Measurements from ENCODE around the gene CCDC112.

The CCDC112 gene, protein sequence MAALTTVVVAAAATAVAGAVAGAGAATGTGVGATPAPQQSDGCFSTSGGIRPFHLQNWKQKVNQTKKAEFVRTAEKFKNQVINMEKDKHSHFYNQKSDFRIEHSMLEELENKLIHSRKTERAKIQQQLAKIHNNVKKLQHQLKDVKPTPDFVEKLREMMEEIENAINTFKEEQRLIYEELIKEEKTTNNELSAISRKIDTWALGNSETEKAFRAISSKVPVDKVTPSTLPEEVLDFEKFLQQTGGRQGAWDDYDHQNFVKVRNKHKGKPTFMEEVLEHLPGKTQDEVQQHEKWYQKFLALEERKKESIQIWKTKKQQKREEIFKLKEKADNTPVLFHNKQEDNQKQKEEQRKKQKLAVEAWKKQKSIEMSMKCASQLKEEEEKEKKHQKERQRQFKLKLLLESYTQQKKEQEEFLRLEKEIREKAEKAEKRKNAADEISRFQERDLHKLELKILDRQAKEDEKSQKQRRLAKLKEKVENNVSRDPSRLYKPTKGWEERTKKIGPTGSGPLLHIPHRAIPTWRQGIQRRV

DNA sequence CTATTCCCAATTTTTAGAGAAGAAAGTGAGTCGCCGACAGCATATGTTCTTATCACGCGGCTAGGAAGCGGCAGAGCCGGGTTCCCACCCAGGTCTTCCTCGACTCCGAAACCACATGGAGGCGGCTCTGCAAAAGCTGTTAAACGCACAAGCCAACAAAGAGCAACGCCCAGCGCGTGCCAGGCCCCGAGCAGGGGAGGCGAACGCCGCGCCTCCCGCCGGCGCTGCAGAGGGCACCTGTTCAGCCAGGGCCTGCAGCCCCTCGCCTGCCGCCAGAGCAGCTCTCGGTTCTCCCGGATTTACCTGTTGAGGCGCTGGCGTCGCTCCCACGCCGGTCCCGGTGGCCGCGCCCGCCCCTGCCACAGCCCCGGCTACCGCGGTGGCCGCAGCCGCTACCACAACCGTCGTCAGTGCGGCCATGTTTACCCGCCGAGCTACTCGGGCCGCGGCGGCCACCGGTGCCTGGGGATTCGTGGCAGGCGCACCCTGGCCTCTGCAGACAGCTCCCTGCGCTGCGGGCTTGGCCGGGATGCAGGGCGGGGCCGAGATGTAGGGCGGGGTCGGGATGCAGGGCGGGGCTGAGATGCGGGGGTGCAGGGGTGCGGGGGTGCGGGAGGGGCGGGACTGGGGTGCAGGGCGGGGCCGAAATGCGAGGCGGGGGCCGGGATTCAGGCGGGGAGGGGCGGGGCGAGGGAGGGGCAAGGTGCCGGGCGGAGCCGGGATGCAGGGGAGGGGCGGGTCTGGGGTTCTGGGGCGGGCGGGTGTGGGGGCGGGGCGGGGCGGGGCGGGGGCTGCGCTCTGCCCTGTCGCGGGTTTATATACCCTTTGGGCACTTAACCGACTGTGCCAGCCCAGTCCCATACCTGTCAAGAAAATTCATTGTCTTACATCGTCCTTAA, at the start of gene CCDC112:
Gene CCDC112 (minus strand): TSS at position 531 of the 899 bp plus-strand sequence. CDS start 111 bp downstream, at position 420.
- DNase-seq (ENCODE audit: low spot score) = peak; percentile 87

DNA sequence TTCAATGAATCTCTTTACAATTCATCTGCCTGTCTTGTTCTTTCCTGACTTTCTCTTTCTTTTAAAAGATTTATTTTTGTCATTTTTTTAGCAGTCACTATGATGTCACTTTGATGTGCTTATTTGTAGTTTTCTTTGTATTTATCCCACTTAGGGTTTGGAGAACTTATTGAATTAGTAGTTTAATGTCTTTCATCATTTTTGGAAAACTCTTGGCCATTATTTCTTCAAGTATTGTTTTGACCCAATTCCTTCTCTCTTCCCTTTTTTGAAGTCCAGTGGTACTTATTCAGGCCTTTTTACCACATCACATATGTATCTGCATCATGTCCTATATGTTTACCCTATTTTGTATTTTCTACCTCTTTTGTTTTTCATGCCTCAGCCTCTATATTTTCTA, 48.9 kb upstream of the CCDC112 start:
- DNase-seq (ENCODE audit: low spot score) = no peak

DNA sequence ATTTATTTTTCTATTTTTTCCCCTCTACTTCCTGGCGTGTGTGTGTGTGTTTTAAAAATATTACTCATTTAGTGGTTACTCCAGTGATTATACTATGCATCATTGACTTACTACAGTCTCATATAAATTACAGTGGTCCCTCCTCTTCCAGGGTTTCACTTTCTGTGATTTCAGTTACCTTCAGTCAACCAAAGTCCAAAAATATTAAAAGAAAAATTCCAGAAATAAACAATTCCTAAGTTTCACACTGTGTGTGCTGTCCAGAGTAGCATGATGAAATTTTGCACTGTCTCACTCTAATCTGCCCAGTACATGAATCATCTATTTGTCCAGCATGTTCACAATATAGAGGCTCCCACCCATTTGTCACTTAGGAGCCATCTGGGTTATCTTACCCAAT, 47.4 kb upstream of the CCDC112 start:
- DNase-seq (ENCODE audit: low spot score) = peak; percentile 45

DNA sequence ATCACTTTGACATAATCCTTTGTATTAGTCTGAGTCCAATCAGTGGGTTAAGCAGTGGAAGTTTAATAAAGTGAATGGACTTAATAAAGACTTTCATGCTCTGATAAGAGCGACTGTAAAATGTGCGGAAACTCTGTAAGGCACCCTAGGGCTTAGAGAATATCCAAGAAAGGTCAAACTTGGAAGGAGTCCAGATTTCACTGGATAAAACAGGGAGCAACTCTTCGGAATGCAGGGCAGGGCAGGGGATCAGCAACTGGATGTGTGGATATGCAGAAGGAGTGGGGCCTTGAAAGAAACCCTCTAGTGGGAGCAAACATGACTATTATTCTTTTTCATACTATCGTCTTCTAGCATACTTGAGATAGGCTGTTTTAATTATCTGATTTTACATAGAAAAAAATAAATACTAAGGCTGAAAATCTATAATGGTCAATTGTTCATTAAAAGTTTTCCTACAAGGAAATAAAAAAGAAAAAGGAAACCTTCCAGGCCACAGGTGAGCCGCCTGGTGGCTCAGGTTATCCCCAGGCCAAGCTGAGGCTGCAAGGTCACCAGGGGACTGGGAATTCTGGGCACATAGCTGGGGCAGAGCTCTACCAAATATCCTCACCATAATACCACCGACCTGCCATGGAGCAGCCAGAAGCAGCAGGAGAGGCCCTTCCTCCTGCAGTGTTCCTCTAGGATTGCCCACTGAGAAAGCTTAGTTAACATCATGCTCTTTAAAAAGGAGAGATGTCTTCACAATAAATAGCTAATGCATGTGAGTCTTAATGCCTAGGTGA, 46.3 kb upstream of the CCDC112 start:
- no peak for DNase-seq (ENCODE audit: low spot score)

DNA sequence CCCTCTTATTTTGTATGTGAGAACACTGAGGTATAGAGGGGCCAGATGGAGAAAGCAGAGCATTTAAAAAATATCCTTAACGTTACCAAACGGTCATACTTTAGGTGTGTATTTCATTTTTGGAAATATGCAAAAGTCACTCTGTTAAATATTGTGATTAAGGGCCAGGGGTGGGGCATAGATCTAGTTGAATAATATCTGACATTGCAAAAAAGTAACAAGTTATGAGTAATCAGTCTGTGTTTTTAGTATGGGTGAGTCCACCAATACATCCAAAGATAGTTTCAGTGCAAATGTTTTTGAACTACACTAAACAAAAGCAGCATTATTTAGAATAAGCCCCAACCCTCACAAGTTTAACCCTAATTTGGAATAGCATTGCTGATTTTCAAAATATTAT, 45.3 kb upstream of the CCDC112 start:
- DNase-seq (ENCODE audit: low spot score) = no peak

DNA sequence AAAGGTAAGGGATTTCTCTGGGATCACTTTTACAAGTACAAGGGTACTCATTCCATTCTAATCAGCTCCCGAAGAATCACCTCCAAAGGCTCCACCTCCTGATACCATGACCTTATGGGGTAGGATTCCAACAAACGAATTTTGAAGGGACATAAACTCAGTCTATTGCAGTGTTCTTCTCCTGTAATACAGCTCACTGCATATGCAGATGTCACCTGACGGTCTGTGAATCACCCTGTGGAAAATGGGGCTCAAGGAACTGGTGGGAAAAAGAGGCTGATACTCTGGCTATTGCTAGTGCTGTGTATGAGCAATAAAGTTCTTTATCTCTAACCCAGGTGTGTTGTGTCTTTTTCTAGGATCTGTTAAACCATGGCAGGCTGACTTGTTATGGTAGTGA, 42.4 kb upstream of the CCDC112 start:
- no peak for DNase-seq (ENCODE audit: low spot score)

DNA sequence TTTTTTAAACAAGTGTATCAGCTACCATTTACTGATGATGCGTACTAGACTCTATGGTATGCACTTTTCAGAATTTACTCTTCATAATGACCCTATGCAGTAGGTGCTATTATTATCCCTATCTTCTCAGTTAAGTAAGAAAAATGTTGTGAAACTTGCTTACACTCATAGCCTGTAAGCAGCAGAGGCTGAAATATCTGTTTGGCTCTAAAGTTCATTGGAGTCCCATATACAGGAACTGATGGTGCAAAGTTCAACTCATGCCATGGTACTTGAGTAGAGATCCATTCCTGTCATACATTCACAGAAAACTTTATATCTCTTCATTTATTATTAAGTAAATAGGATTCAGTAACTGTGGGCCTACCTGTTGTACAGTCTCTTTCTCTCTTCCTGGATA, 41.4 kb upstream of the CCDC112 start:
- no peak for DNase-seq (ENCODE audit: low spot score)

DNA sequence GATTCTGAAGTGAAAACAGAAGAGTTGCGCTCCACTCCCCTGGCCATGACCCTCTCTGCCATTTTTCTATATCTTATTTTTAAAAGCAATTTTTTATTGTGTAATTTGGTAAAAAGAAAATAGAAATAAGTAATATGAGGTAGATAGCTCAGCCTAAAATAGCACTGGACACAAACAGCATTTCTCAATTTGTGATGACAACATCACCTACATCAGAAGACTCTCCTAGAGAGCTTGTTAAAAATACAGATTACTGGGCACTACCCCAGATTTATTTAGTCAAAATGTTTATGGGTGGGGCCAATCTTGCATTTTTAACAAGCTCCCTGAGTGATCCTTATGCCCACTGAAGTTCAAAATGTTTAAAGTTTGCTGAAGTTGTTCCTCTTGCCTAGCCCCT, 40.5 kb upstream of the CCDC112 start:
- DNase-seq (ENCODE audit: low spot score) = no peak

DNA sequence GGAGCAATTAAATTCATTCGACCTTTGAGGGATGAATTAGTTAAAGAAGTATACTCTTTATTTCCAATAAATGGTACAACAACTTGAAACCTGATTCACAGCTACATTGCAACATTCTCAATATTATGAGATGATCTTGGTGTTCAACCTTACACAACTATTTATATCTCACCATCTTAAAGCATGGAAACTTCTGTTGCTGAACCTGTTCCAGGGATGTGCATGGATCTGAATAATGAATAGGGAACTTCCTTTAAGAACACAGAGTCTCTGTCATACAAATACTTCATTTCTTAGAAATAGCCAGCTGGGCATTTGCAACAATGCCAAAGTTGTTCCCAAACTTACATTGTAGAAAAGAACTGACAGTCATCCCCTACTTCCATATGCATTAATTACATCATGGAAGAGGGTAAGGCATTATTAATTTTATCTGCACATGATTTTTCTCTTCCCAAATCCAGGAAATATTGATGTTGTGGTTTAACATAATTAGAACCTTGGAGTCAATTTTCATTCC, 39.8 kb upstream of the CCDC112 start:
- no peak for DNase-seq (ENCODE audit: low spot score)

DNA sequence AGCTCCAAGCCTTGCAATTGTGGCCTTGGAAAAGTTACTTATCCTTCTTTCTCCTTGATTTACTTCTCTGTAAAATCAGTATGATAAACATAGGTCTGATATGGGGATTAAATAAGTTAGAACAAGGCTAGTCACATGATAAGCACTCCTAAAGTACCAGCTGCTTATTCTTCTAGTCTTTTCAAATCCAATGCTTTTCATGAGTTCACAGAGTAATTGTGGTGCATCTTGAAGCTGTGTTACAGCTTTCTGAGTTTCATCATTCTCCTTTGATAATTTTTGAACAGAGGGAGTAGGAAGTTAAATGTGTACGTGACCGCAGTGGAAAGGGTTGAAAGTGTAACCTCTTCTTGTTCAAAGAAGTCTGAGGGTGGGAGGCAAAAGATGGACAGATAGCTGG, 38.8 kb upstream of the CCDC112 start:
- DNase-seq (ENCODE audit: low spot score) = no peak

DNA sequence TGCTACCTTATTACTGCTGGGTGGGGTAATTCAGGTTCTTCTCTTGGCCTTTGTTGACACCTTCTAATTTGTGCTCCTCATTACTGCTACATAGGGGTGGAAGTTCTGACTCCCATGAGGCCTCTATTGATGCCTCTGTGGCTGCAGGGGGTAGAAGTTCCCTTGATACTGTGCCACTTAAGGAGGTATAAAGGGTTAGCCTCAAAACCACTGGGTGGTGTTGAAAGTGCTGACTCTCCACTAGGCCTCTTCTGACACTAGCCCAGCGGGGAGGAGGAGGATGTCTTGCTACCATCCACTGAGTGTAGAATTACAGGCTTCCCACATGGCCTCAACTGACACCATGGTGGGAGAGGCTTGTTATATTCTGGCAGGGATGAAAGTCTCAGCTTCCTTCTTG, 36.7 kb upstream of the CCDC112 start:
- no peak for DNase-seq (ENCODE audit: low spot score)

DNA sequence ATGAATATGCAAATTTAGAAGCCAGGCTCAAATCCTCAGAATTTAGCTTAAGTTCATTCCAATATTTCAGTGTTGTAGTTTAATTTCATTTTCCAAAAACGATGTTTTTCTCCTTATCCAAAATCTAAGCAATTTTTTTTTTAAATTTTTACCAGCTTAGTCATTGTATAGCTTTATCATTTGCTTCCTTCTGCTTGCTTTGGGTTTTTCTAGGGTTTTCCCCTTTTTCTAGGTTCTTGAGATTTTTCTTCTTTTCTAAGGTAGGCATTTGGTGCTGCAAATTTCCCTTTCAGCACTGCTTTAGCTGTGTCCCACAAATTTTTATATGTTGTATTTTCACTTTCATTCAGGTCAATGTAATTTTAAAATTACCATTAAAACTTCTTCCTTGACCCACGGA, 34.4 kb upstream of the CCDC112 start:
- no peak for DNase-seq (ENCODE audit: low spot score)

DNA sequence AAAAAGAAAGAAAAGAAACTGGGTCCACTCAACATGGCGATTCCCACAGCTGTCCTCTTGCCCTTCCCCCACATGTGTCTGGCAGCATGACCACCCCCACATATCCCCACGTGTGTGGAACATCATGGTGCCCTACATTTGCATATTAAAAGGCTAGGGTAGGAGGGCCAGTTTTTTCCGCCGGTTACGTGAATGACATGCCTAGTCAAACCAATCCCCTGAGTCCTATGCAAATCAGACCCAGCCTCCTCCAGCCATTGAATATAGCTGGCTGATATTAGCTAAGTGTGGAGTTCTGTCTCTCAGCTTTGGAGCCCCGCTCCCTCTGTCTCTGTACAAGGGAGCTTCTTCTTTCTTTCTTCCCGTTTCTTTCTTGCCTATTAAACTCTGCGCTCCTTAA, 33.0 kb upstream of the CCDC112 start:
- no peak for DNase-seq (ENCODE audit: low spot score)

DNA sequence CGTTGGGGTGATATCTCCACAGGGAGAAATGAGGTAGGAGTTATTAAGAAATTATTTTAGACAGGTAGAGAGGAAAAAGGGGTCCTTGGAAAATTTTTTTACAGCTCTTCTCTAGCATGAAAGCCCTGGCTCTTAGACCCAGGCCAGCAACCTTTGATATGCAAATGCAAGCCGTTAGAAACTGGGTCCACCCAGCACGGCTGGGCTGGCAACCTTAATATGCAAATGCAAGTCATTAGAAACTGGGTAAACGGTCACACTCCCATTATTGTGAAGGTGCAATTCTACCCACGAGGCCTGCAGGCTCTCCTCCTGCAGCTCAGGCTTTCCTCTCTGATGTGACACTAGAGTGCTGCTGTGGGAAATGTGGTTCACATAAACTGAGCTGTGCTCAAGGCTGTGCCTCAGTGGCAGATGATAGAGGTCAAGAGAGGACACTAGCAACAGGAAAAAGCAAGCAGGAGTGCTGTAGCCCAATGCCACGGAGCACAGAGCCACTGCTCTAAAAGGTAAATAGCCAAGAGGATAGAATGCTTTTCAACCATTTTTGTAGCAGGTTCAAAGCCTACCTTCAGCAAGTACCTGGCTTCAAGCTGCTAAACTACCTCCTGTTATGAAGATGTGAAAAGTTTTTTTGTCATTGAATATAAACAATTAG, 32.3 kb upstream of the CCDC112 start:
- peak; percentile 30 for DNase-seq (ENCODE audit: low spot score)

DNA sequence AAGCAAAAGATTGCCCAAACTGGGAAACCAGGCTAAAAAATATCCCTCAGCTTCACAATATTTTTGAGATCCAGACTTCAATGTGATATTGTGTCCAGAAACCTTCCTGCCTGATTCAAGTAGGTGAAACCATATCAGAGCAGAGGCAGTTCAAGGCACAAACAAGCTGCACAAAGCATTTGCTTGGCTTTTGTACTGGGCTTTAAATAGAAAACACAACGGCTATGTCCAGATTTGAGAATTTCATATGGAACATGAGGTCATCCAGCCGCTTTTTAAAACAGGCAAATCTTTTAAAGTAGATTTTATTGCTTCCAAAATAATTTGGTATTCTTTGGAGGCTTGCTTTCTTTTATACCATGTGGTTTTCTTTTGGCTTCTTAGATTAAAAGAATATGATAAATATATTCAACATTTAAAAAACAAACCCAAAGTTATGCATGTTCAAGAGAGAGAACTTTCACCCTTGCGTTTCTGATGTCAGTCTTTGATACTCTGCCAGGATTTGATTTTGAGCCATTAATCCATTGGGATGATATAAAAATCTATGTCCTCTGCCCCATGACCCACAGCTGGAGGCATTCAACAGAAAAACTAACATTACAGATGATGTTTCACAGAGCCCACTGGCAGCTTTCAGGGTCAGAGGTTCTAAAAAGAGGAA, 29.0 kb upstream of the CCDC112 start:
- DNase-seq (ENCODE audit: low spot score) = no peak

DNA sequence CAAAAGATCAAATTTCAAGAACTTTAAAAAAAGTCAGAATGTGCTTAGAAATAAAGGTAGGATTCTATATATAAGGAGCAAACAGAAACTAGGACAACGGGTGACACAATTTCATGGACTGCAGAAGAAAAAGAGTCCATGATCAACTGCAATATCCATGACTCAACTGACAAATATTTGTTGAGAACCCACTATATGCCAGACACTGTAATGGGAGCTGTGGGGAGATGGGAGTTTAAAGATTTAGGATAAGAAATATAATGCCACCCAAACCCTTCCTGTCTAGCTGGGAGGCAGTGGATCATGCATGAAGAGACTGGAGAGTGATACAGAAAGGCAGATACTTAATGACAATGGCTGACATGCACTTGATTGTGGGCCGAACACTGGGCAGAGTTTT, 27.6 kb upstream of the CCDC112 start:
- DNase-seq (ENCODE audit: low spot score) = no peak

DNA sequence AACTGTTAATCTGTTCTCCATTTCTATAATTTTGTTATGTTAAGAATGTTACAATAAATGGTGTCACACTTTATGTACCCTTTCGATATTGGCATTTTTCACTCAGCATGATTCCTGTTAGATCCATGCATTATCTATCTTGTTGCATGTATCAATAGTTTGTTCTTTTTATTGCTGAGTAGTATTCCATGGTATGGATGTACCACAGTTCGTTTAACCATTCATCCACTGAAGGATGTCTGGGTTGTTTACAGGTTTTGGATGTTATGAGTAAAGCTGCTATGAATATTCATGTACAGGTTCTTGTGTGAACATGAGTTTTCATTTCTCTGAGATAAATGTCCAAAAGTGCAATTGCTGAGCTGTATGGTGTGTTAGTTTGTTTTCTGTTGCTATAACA, 26.3 kb upstream of the CCDC112 start:
- DNase-seq (ENCODE audit: low spot score) = no peak

DNA sequence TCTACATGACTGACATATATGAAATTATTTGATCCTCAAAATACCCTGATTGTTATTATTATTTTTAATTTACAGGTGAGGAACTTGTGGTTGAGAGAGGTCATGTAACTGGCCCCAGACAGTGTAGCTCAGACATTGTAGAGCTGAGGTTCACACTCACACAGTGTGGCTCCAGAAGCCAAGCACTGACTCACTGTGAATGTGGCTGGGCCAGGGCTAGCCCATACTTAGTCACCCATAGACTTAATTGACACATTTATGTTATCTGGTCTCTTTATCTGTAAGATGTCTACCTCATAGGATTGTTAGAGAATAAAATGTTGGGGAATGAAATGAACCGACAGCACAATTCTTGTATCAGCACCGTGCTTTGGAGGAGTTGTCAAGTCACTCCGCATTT, 24.9 kb upstream of the CCDC112 start:
- no peak for DNase-seq (ENCODE audit: low spot score)

DNA sequence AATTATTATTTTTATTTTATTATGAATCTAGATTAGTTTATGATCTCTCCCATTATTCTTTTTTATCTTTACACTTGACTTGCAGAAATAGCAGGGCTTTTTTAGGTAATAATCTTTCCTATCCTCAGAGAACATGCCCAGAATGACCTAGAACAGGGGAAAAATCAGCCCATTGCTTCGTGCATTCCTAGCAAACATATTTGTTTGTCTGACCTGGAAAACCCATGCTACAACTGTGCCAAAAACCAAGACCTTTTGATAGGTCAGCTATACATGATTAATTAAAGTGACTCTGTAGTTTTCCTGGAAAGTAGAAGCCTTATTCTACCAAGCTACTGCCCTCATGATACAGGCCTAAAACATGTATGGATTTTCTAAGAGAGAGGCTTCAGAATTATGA, 24.1 kb upstream of the CCDC112 start:
- DNase-seq (ENCODE audit: low spot score) = no peak

DNA sequence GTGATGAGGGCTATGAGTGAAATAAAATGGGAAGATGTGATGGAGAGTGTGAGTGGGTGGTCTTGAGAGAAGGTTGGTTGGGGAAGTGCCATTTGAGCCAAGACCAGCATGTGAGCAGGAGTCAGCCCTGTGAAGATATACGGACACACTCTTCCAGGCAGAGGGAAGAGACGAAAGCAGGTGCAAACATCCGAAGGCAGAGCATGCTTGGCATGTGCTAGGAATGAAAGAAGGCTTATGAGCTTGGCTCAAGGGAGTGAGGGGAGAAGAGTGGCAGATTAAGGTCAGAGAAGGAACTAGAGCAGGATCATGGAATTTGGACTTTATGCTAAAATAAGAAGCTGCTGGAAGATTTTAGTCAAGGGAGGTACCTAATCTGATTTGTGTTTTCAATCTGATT, 23.6 kb upstream of the CCDC112 start:
- no peak for DNase-seq (ENCODE audit: low spot score)

DNA sequence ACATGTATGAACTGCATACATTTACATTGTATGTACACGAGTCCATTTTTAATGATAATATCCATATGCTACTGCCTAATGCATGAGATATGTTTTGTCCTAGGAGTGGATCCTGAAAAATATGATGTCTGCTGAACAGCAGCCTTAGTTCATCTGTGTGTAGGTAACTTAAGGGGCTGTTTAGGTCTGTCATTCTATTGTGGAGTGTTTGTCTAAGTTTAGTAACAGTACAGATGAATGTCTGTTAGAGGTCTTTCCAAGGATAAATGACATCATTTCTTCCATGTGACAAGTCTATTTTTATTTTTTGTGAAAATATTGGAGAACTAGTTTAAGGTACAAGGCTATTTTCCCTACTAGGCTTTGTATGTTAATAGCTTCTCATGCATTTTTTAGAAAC, 22.6 kb upstream of the CCDC112 start:
- DNase-seq (ENCODE audit: low spot score) = no peak
